Erythroblast (primary cell): ENCODE data around the gene MYO1D.

Experiments
- GATA1 ChIP-seq: IDR thresholded peaks from 2 replicates; pipeline ENCODE4 v1.6.1; 2011; ENCODE audit warnings: low read depth, mild to moderate bottlenecking, control low read depth, low read length, moderate library complexity
- POLR2A ChIP-seq: IDR thresholded peaks from 2 replicates; pipeline ENCODE4 v1.6.1; 2011; ENCODE audit warnings: mild to moderate bottlenecking, low read length

GRCh38 chr17:32517982-32518381 lies 358.9 kb downstream of the MYO1D start:
- TF ChIP-seq POLR2A (no peak), GATA1 (no peak)
